OCI-LY3 (cell line): ENCODE results near the gene CD2BP2.

Experiments
- H2AFZ ChIP-seq: fragments of 200-600, 300-600 bp; shearing (Covaris generic); 2 replicates; pipeline ENCODE4 v1.6.0; 2014; ENCODE audit warnings: antibody characterized with exemption, low read depth, low read length
- H3K27ac ChIP-seq: fragments of 200-600, 300-600 bp; sonication (generic); 2 replicates; pipeline ENCODE4 v1.5.1; 2014; ENCODE audit warnings: mild to moderate bottlenecking, low read length, moderate library complexity, mixed read lengths
- H3K27me3 ChIP-seq: fragments of 200-600, 300-600 bp; sonication (generic); 2 replicates; pipeline ENCODE4 v1.6.1; 2014; ENCODE audit warnings: low read depth, low read length, mixed read lengths
- H3K36me3 ChIP-seq: fragments of 200-600, 300-600 bp; sonication (generic); replicated peaks from 2 replicates; pipeline ENCODE3; 2014; ENCODE audit warnings: low read depth, low read length, mixed read lengths
- H3K4me1 ChIP-seq: fragments of 300-600, 200-600 bp; sonication (generic); 2 replicates; pipeline ENCODE4 v1.6.1; 2014; ENCODE audit warnings: low read length, mixed read lengths
- H3K4me2 ChIP-seq: fragments of 200-600, 300-600 bp; sonication (generic); 2 replicates; pipeline ENCODE4 v1.6.1; 2014; ENCODE audit warnings: low read length, mixed read lengths
- H3K4me3 ChIP-seq: fragments of 300-600, 200-600 bp; sonication (generic); 2 replicates; pipeline ENCODE4 v1.5.1; 2014; ENCODE audit warnings: antibody characterized with exemption, mild to moderate bottlenecking, low read length, moderate library complexity
- H3K79me2 ChIP-seq: fragments of 300-600, 200-600 bp; shearing (Covaris generic); 2 replicates; pipeline ENCODE4 v1.6.1; 2014; ENCODE audit warnings: mild to moderate bottlenecking, low read length, mixed read lengths
- H3K9ac ChIP-seq: fragments of 300-600, 200-600 bp; shearing (Covaris generic); 2 replicates; pipeline ENCODE4 v1.6.0; 2014; ENCODE audit warnings: mild to moderate bottlenecking, low read length, moderate library complexity
- H3K9me3 ChIP-seq: fragments of 200-600, 300-600 bp; shearing (Covaris generic); 2 replicates; pipeline ENCODE4 v1.6.1; 2014; ENCODE audit warnings: low read length, mixed read lengths; ENCODE audit not compliant: insufficient read depth
- H4K20me1 ChIP-seq: fragments of 200-600, 300-600 bp; sonication (generic); 2 replicates; pipeline ENCODE4 v1.6.1; 2016; ENCODE audit warnings: low read length, mixed read lengths; ENCODE audit not compliant: insufficient read depth
- CTCF ChIP-seq: fragments of 200-600, 300-600 bp; sonication (generic); IDR thresholded peaks from 2 replicates; pipeline ENCODE4 v1.5.1; 2014; ENCODE audit warnings: antibody characterized with exemption, low read length, low read depth
- EZH2phosphoT487 ChIP-seq: fragments of 200-600 bp; shearing (Covaris generic); IDR thresholded peaks from 2 replicates; pipeline ENCODE4 v1.6.1; 2018; ENCODE audit warnings: antibody characterized with exemption, mixed run types, low read depth

CD2BP2 gene

GRCh38 chr16:30367349-30368009 is 12.4 kb upstream of the CD2BP2 start:
- Histone ChIP-seq H3K4me1 (peaks cover 30% of the 10 kb centered on the region), H4K20me1 (peaks cover 24% of the 10 kb centered on the region), H3K4me3 (peak overlapping the region; percentile 97), H3K36me3 (peaks cover 23% of the 10 kb centered on the region), H3K79me2 (peaks cover 58% of the 10 kb centered on the region), H2AFZ (no peak overlapping the region), H3K9ac (no peak overlapping the region), H3K27ac (no peak overlapping the region), H3K27me3 (no peaks in the 10 kb centered on the region), H3K9me3 (no peaks in the 10 kb centered on the region), H3K4me2 (peak overlapping the region; percentile 99)
- TF ChIP-seq EZH2phosphoT487 = no peak
- TF ChIP-seq CTCF = no peak

GRCh38 chr16:30366511-30366910 is 11.4 kb upstream of the CD2BP2 start:
- Histone ChIP-seq H2AFZ (no peak overlapping the region), H3K4me2 (no peak overlapping the region), H3K36me3 (peaks cover 27% of the 10 kb centered on the region), H3K9me3 (no peaks in the 10 kb centered on the region), H3K27me3 (no peaks in the 10 kb centered on the region), H3K27ac (no peak overlapping the region), H3K79me2 (peaks cover 58% of the 10 kb centered on the region), H4K20me1 (peaks cover 24% of the 10 kb centered on the region), H3K4me3 (no peak overlapping the region), H3K9ac (no peak overlapping the region), H3K4me1 (peaks cover 24% of the 10 kb centered on the region)
- TF ChIP-seq CTCF = no peak
- TF ChIP-seq EZH2phosphoT487 = no peak

GRCh38 chr16:30365200-30365599 is 10.1 kb upstream of the CD2BP2 start:
- H2AFZ ChIP-seq = no peak overlapping the region
- H3K4me1 ChIP-seq = peaks cover 21% of the 10 kb centered on the region
- H3K4me3 ChIP-seq = no peak overlapping the region
- no peak overlapping the region for H3K27ac ChIP-seq
- no peak overlapping the region for H3K4me2 ChIP-seq
- H3K79me2 ChIP-seq = peaks cover 64% of the 10 kb centered on the region
- H3K9me3 ChIP-seq = no peaks in the 10 kb centered on the region
- H3K9ac ChIP-seq = no peak overlapping the region
- peaks cover 27% of the 10 kb centered on the region for H3K36me3 ChIP-seq
- H3K27me3 ChIP-seq = no peaks in the 10 kb centered on the region
- H4K20me1 ChIP-seq = peaks cover 24% of the 10 kb centered on the region
- TF ChIP-seq CTCF (no peak), EZH2phosphoT487 (no peak)

GRCh38 chr16:30361180-30361579 is 6.1 kb upstream of the CD2BP2 start:
- Histone ChIP-seq H3K27me3 (no peaks in the 10 kb centered on the region), H3K36me3 (peaks cover 37% of the 10 kb centered on the region), H3K9ac (no peak overlapping the region), H3K4me1 (peaks cover 2% of the 10 kb centered on the region; the same call in 1 of the 2 replicates), H3K4me3 (no peak overlapping the region), H4K20me1 (no peaks in the 10 kb centered on the region), H3K9me3 (no peaks in the 10 kb centered on the region), H3K4me2 (no peak overlapping the region), H3K79me2 (peaks cover 37% of the 10 kb centered on the region), H3K27ac (no peak overlapping the region), H2AFZ (no peak overlapping the region)
- TF ChIP-seq CTCF (no peak), EZH2phosphoT487 (no peak)
